HG03159 (cell line): ENCODE measurements around the gene BMP3.
A peak's percentile ranks its signal among the peaks of the same experiment; 100 is the strongest.
"Not testable (repeated sequence)": the region's sequence is repeated elsewhere in the genome, so short reads cannot be mapped to it uniquely, and the experiment has no call there.

Experiments used
- ATAC-seq: cut with Tn5 transposase; IDR thresholded peaks from one replicate; pipeline ENCODE4 v1.9.1; 2021; ENCODE audit warnings: mild to moderate bottlenecking, moderate library complexity; ENCODE audit not compliant: unreplicated experiment

BMP3 gene, protein sequence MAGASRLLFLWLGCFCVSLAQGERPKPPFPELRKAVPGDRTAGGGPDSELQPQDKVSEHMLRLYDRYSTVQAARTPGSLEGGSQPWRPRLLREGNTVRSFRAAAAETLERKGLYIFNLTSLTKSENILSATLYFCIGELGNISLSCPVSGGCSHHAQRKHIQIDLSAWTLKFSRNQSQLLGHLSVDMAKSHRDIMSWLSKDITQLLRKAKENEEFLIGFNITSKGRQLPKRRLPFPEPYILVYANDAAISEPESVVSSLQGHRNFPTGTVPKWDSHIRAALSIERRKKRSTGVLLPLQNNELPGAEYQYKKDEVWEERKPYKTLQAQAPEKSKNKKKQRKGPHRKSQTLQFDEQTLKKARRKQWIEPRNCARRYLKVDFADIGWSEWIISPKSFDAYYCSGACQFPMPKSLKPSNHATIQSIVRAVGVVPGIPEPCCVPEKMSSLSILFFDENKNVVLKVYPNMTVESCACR

DNA sequence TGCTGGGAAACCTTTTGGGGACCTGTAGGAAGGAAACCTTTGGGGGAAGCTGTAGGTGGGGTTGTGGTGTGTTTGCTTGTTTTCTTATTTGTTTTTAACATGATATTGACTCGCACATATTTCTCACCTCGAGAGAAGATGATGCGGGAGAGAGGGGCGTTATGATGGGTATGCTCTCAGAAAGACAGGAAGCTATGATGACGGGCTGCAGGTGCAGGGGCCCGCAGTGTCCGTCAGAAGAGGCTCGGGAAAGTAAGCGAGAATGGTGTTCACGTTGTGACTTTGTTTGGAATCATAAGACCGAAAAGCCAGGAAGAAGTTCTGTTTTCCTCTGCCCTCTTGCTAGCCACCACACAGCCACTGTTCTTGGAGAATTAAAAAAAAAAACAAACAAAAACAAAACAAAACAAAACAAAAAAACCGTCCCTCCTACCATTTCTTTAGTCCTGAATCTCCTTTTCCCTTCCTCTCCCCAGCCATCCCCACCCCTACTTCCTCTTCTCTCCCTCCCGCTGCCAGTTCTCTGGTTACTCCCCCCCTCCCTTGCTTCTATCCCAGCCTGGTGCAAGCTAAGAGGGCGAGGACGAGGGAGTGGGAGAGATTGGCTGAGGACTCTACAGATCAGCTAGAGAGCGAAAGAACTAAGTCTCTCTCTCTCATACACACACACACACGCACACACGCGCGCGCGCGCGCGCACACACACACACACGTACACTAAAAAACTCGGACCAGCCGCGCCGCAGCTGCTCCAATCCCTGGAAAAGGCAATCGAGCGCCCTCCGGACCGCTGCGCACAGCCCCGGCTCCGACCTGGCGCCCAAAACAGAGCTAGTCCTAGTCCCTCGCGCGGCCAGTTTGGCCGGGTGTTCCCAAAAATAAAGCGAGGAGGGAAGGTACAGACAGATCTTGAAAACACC is at the start of gene BMP3:
BMP3 (plus strand) TSS at position 648 of the 920 bp plus-strand sequence. CDS start 577 bp downstream, outside the sequence.
- no peak for ATAC-seq

DNA sequence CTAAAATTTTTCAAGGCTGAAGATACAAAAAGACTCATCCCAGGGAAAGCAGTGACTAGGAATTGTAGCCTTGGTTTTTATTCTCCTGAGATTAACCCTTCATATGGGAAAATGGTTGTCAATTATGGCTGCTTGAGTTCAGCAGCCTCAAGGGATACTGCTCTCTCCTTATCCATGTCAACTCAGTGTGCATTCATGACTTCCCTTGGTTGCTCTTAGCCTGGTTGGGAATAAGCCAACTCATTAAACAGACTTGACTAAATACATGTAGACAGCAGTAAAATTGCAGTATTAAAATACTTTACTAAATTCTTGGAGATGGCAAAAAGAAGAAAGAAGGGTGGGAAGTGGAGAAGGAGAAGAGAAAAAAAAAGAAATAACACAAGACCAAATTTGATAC is 44.5 kb upstream of the BMP3 start:
- no peak for ATAC-seq

- peak; percentile 75 for ATAC-seq
These were observed 40.5 kb upstream of the BMP3 start for GRCh38 chr4:80989921-80990544.

GRCh38 chr4:80990851-80991250 is 39.7 kb upstream of the BMP3 start:
- ATAC-seq, result no peak

DNA sequence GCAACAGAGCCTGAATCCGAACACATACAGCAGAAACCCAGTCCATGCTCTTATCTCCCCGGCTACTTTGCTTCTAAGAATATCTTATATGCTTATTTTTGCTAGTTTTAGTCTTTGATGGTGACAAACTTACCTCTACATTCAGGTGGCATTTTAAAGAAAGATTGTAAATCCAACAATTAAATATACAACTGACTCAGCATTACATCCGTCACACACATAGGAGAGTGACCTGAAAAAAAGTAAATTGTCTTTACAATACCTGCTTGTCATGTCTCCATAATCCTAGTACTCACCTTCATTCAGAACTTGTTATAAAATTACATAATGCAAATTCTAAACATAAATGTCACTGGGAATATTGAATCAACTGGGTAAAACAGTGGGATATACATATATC is 30.6 kb upstream of the BMP3 start:
- ATAC-seq, result no peak

GRCh38 chr4:81003597-81004111 is 26.9 kb upstream of the BMP3 start:
- peak; percentile 99 for ATAC-seq

GRCh38 chr4:81007417-81007816 is 23.1 kb upstream of the BMP3 start:
- no peak for ATAC-seq

- ATAC-seq, result not testable (repeated sequence)
These were observed 13.9 kb upstream of the BMP3 start for GRCh38 chr4:81016566-81016965.

GRCh38 chr4:81019006-81019405 is 11.5 kb upstream of the BMP3 start:
- ATAC-seq, result no peak

- no peak for ATAC-seq
These were observed 9.2 kb upstream of the BMP3 start for GRCh38 chr4:81021142-81021944.

DNA sequence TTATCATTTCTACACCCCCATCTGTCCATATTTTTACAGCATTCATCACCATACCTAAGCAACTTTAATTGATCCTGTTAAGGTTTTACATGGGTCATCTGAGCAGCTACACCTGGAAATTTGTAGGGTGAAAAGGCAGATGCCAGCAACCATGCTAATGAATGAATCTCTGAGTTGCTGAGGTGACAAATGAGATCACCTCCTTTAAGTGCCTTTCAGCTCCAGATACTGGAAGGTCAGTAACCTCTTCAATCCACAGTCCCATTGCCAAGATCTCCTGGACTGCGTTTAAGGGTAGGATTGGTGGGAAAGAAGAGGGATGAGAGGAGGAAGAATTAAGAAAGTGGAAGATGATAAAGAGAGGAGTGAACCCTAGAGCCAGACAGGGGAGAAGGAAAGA is 8.5 kb upstream of the BMP3 start:
- ATAC-seq, result no peak

GRCh38 chr4:81023484-81023883 is 7.0 kb upstream of the BMP3 start:
- ATAC-seq, result no peak

DNA sequence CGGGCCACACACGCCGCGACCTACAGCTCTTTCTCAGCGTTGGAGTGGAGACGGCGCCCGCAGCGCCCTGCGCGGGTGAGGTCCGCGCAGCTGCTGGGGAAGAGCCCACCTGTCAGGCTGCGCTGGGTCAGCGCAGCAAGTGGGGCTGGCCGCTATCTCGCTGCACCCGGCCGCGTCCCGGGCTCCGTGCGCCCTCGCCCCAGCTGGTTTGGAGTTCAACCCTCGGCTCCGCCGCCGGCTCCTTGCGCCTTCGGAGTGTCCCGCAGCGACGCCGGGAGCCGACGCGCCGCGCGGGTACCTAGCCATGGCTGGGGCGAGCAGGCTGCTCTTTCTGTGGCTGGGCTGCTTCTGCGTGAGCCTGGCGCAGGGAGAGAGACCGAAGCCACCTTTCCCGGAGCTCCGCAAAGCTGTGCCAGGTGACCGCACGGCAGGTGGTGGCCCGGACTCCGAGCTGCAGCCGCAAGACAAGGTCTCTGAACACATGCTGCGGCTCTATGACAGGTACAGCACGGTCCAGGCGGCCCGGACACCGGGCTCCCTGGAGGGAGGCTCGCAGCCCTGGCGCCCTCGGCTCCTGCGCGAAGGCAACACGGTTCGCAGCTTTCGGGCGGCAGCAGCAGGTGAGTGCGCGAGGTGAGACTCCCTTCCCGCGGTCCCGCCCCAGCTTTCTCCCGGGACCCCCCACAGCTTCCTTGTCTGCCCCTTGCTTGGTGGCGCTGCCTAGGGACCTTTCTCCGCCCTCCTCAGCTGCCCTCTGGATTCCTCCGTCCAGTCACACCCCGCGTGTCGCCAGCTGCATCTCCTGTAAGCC is 678 bp downstream of the BMP3 start:
- no peak for ATAC-seq

DNA sequence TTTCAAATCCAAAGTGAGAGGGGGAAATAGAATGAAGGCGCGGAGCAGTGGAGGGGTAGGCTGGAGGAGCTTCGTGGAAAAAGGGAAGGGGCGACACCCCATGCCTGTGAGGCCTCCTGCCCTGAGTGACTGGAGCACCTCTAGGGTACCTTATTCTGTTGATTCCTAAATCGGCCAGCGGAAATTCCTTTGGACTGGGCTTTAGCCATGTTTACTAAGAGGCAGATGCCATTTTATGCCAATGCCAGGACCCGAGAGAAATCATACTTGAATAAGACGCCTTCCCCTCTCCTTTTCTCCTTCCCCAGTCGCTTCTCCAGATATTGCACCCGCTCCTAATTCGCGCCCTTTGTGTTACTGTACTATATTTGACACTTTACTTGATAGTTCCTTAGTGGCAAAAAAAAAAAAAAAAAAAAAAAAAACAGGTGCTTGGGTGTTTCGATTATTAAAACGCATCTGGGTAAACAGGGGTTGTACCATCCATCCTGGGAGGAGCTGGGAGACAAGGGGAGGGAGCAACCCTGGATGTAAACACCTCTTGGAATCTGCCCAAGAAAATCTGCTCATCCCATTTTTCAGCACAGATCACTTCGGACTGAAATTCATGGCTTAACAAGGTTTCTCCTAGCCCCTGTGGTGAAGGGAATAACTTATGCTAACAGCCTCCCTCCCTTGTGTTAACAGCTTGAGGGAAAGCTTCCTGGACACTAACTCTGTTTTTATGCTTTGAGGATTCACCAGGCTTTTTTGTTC is 1.5 kb downstream of the BMP3 start:
- no peak for ATAC-seq

- ATAC-seq, result no peak
These were observed 2.5 kb downstream of the BMP3 start for GRCh38 chr4:81032771-81033684.

DNA sequence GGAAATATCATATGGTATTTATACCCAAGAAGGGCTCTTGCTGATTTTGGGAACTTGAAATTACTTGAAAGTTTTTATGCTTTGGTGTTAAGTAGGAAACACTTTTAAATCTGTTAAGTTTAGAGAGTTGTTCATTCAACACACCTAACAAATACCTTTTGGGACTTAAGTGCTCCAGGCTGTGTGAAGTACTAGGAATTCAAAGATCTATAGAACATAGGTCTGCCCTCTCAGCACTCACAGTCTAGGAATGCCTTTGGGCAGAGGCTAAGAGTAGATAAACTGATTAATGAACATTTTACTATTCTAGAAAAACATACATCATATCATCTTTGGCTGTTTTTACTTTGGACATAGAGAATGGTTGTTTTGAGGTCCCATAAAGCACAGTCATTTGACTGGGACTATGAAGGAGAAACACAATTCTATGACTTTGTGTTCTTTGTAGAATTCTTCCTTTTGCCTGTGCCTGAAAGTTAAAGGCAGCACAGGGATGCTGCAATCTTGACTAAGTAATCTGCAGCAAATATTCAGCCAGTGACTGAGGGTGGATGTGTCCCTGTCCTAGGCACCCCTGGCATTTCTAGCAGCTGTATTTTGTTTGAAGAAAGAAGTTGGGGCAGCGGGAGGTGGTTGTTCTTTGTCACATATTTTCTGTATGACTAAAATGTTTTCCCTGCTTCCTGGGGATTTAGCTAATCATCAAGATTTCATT is 8.3 kb downstream of the BMP3 start:
- ATAC-seq, result no peak
